A549 (cell line): ENCODE measurements around the gene PARP11. TPM values are rescaled to one million over a fixed set of nuclear protein-coding genes. Genes with fewer than 3 reads are reported as not detected.

Experiments used
- ATAC-seq, 2 experiments: fragments of 200-7000 bp in 1 of 2; fragments of >200 bp in 1 of 2; cut with Nextera tagmentation in 1 of 2; cut with Tn5 transposase in 1 of 2; 3 replicates each; pipeline versions ENCODE4 v1.8.0 to v1.9.1; 2018 to 2020; ENCODE audit warnings: mild to moderate bottlenecking in 1 of 2, moderate library complexity in 1 of 2
- CTCF ChIA-PET: fragments of 300-600 bp; sonication (Branson Sonifier 250); formaldehyde crosslinking; extraction: SDS; loops from one replicate; lab custom pipeline; 2021; ENCODE audit warnings: antibody characterized with exemption, inconsistent platforms; lab: Yijun Ruan, JAX
- POLR2A ChIA-PET: fragments of 350-600 bp; formaldehyde crosslinking; extraction: SDS; loops from one replicate; lab custom pipeline; 2021; ENCODE audit warnings: antibody characterized with exemption, inconsistent platforms; lab: Yijun Ruan, JAX
- DNase-seq, 2 experiments: peaks; one replicate each; pipeline versions ENCODE4 v3.0.0 to v3.0.0-alpha.2; 2011 to 2016; ENCODE audit warnings: low read depth in 1 of 2, low spot score in 1 of 2
- FAIRE-seq: peaks from 2 replicates; lab custom pipeline; 2011; peaks lifted over from hg19 to GRCh38; lab: Jason Lieb, UNC
- H3K27ac ChIP-seq, 2 experiments: fragments of >200 bp; sonication (Bioruptor Twin); formaldehyde crosslinking; 3 replicates each; pipeline ENCODE4 v1.5.1; 2016 to 2017
- H3K4me1 ChIP-seq: fragments of >200 bp; sonication (Bioruptor Twin); formaldehyde crosslinking; 3 replicates; pipeline ENCODE4 v1.6.1; 2016
- H3K4me2 ChIP-seq: fragments of >200 bp; sonication (Bioruptor Twin); formaldehyde crosslinking; 3 replicates; pipeline ENCODE4 v1.6.1; 2016
- H3K4me3 ChIP-seq: fragments of >200 bp; sonication (Bioruptor Twin); formaldehyde crosslinking; 3 replicates; pipeline ENCODE4 v1.5.1; 2016
- H3K9me3 ChIP-seq: fragments of >200 bp; sonication (Bioruptor Twin); formaldehyde crosslinking; 3 replicates; pipeline ENCODE4 v1.6.1; 2016
- BHLHE40 ChIP-seq: IDR thresholded peaks from 2 replicates; pipeline ENCODE4 v1.6.1; 2012; ENCODE audit warnings: low read depth, low read length, inconsistent platforms
- CBX8 ChIP-seq: fragments of 200-600 bp; sonication (generic); IDR thresholded peaks from 2 replicates; pipeline ENCODE4 v1.6.1; 2016
- CEBPB ChIP-seq, 2 experiments: fragments of >200 bp in 1 of 2; sonication (Bioruptor Twin) in 1 of 2; formaldehyde crosslinking in 1 of 2; IDR thresholded peaks; 2 replicates each; pipeline ENCODE4 v1.6.1; 2012 to 2016
- CHD2 ChIP-seq: fragments of 150-350 bp; IDR thresholded peaks from 2 replicates; pipeline ENCODE4 v1.6.1; 2014; ENCODE audit warnings: low read length; ENCODE audit not compliant: partially characterized antibody
- CHD4 ChIP-seq: fragments of 200-600 bp; sonication (generic); IDR thresholded peaks from 2 replicates; pipeline ENCODE4 v1.6.1; 2016; ENCODE audit warnings: antibody characterized with exemption, mild to moderate bottlenecking, borderline replicate concordance
- CTCF ChIP-seq: fragments of >200 bp; sonication (Bioruptor Twin); formaldehyde crosslinking; IDR thresholded peaks from 3 replicates; pipeline ENCODE4 v1.5.1; 2016
- EHF ChIP-seq: fragments of 250-450 bp; sonication (Bioruptor Pico); IDR thresholded peaks from 2 replicates; pipeline ENCODE4 v1.5.0; 2020; ENCODE audit warnings: mild to moderate bottlenecking
- EHMT2 ChIP-seq: fragments of 200-600 bp; sonication (generic); IDR thresholded peaks from 2 replicates; pipeline ENCODE4 v1.6.1; 2016; ENCODE audit warnings: antibody characterized with exemption, low read depth, mild to moderate bottlenecking, moderate library complexity
- EP300 ChIP-seq, 2 experiments: fragments of >200 bp; sonication (Bioruptor Twin); formaldehyde crosslinking; IDR thresholded peaks; 2 replicates in 1 of 2; 3 replicates in 1 of 2; pipeline ENCODE4 v1.6.1; 2016 to 2017
- FOSB ChIP-seq: fragments of 250-450 bp; sonication (Bioruptor Pico); IDR thresholded peaks from 2 replicates; pipeline ENCODE4 v1.5.0; 2020; ENCODE audit warnings: mild to moderate bottlenecking, moderate library complexity
- FOSL2 ChIP-seq, 2 experiments: fragments of 450-650 bp in 1 of 2; fragments of >200 bp in 1 of 2; sonication (Bioruptor Twin) in 1 of 2; formaldehyde crosslinking; IDR thresholded peaks; 2 replicates each; pipeline versions ENCODE4 v1.5.0 to v1.6.1; 2016 to 2020; ENCODE audit warnings: mild to moderate bottlenecking in 1 of 2, moderate library complexity in 1 of 2
- FOXS1 ChIP-seq: fragments of 250-450 bp; sonication (Bioruptor Pico); IDR thresholded peaks from 2 replicates; pipeline ENCODE4 v1.5.0; 2020; ENCODE audit warnings: mild to moderate bottlenecking, moderate library complexity
- HES2 ChIP-seq: fragments of >200 bp; sonication (Bioruptor Twin); formaldehyde crosslinking; IDR thresholded peaks from 2 replicates; pipeline ENCODE4 v1.6.1; 2016
- HEYL ChIP-seq: fragments of 250-450 bp; sonication (Bioruptor Pico); IDR thresholded peaks from 2 replicates; pipeline ENCODE4 v1.8.0; 2021; ENCODE audit warnings: mild to moderate bottlenecking, moderate library complexity
- HOXB13 ChIP-seq: fragments of 250-450 bp; sonication (Bioruptor Pico); IDR thresholded peaks from 2 replicates; pipeline ENCODE4 v1.5.0; 2020; ENCODE audit warnings: low read depth, mild to moderate bottlenecking, moderate library complexity
- HOXB5 ChIP-seq: fragments of 250-450 bp; sonication (Bioruptor Pico); IDR thresholded peaks from 2 replicates; pipeline ENCODE4 v1.5.0; 2020; ENCODE audit warnings: mild to moderate bottlenecking, moderate library complexity
- JUN ChIP-seq, 2 experiments: fragments of >200 bp; sonication (Bioruptor Twin); formaldehyde crosslinking; IDR thresholded peaks; 2 replicates in 1 of 2; 3 replicates in 1 of 2; pipeline ENCODE4 v1.6.1; 2016 to 2017
- JUNB ChIP-seq: fragments of >200 bp; sonication (Bioruptor Twin); formaldehyde crosslinking; IDR thresholded peaks from 2 replicates; pipeline ENCODE4 v1.6.1; 2016
- KDM1A ChIP-seq: fragments of 200-600 bp; sonication (generic); IDR thresholded peaks from 2 replicates; pipeline ENCODE4 v1.6.1; 2016; ENCODE audit warnings: low read depth, mild to moderate bottlenecking
- KDM5A ChIP-seq: fragments of 200-600 bp; sonication (generic); IDR thresholded peaks from 2 replicates; pipeline ENCODE4 v1.6.1; 2016; ENCODE audit warnings: antibody characterized with exemption, mild to moderate bottlenecking
- MAFK ChIP-seq: fragments of 450-650 bp; IDR thresholded peaks from 2 replicates; pipeline ENCODE4 v1.6.1; 2014; ENCODE audit not compliant: partially characterized antibody
- NR3C1 ChIP-seq: fragments of >200 bp; sonication (Bioruptor Twin); formaldehyde crosslinking; IDR thresholded peaks from 3 replicates; pipeline ENCODE4 v1.6.1; 2017
- POLR2A ChIP-seq: IDR thresholded peaks from 2 replicates; pipeline ENCODE4 v1.6.1; 2012; ENCODE audit warnings: mild to moderate bottlenecking, low read length
- POLR2AphosphoS2 ChIP-seq: conservative IDR thresholded peaks from 2 replicates; pipeline ENCODE4 v1.6.1; 2012; ENCODE audit warnings: low read length, improper control_type of control experiment, inconsistent platforms
- RARB ChIP-seq: fragments of 250-450 bp; sonication (Bioruptor Pico); IDR thresholded peaks from 2 replicates; pipeline ENCODE4 v1.8.0; 2021; ENCODE audit warnings: mild to moderate bottlenecking, moderate library complexity
- RFX5 ChIP-seq: fragments of 450-650 bp; IDR thresholded peaks from 2 replicates; pipeline ENCODE4 v1.7.1; 2014; ENCODE audit warnings: antibody characterized with exemption, mild to moderate bottlenecking, moderate library complexity
- TP53 ChIP-seq: fragments of 250-450 bp; sonication (Bioruptor Pico); IDR thresholded peaks from 2 replicates; pipeline ENCODE4 v1.5.0; 2021; ENCODE audit warnings: mild to moderate bottlenecking, moderate library complexity
- ZC3H11A ChIP-seq: fragments of 450-650 bp; IDR thresholded peaks from 2 replicates; pipeline ENCODE4 v1.6.1; 2014; ENCODE audit warnings: antibody characterized with exemption, mild to moderate bottlenecking
- ZSCAN20 ChIP-seq: fragments of 250-450 bp; sonication (Bioruptor Pico); IDR thresholded peaks from 2 replicates; pipeline ENCODE4 v1.8.0; 2022; ENCODE audit warnings: mild to moderate bottlenecking, moderate library complexity
- WGBS: methylation state at CpG from one replicate; pipeline ENCODE4 v1.1.6; 2017; ENCODE audit errors: missing lambda C conversion rate; 5-methylcytosine and 5-hydroxymethylcytosine counted together
- polyA plus RNA-seq, 4 experiments: library from polyadenylated mRNA; depleted of rRNA in 3 of 4; stranded (reverse); fragments of >200 nt; fragmentation: RNase III in 1 of 4; extraction: RNeasy Plus Mini Kit Qiagen cat#74134 plus additional on column Dnase treatment in 1 of 4; gene quantifications; 2 replicates in 3 of 4; 3 replicates in 1 of 4; pipeline ENCODE4 v1.2.3, GENCODE V29; 2011 to 2017
- TF ChIP-seq, protein P1 (sequence below): fragments of >200 bp; sonication (Bioruptor Twin); formaldehyde crosslinking; IDR thresholded peaks from 3 replicates; pipeline ENCODE4 v1.6.1; 2016
- TF ChIP-seq, protein P2 (sequence below): IDR thresholded peaks from 2 replicates; pipeline ENCODE4 v1.6.1; 2012

The PARP11 gene
- polyA plus RNA-seq, 2 of the 4 experiments (the other 2 are of a cell fraction): 2.1 to 6.7 TPM

DNA sequence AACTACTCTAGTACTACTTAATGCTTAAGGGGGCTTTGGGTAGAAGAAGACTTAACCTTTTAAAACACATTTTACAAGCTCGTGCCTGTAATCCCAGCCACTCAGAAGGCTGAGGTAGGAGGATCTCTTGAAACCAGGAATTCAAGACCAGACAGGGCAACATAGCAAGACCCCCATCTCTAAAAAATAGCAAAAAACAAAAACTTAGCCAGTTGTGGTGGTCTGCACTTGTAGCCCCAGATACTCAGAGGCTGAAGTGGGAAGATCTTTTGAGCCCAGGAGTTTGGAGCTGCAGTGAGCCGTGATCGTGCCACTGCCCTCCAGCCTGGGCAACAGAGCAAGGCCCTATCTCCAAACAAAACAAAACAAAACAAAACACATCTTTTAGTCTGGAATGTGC lies 39.7 kb upstream of the PARP11 start:
- Histone ChIP-seq H3K4me2 (no peak overlapping the region), H3K27ac (no peak overlapping the region), H3K4me3 (no peak overlapping the region), H3K9me3 (no peaks in the 10 kb centered on the region), H3K4me1 (no peaks in the 10 kb centered on the region)
- ATAC-seq: no peak
- ChIA-PET CTCF (interaction anchor here (1.5 kb wide), 1 partner anchor 27 kb away, joined by 3 read pairs; no protein-coding TSS in a partner anchor), POLR2A (no interaction called here)
- TF ChIP-seq EHMT2 (no peak), JUN (IDR thresholded peaks at IDR 0.05) (no peak), ZC3H11A (no peak), MAFK (no peak), JUNB (no peak), CBX8 (no peak), KDM5A (no peak), CTCF (no peak), HOXB13 (no peak), POLR2AphosphoS2 (no peak), HEYL (CRISPR knock-in tag) (no peak), ZSCAN20 (no peak), CHD2 (no peak), EP300 (IDR thresholded peaks at IDR 0.05) (no peak), FOSB (CRISPR knock-in tag) (no peak), FOSL2 (IDR thresholded peaks at IDR 0.05) (no peak), FOSL2 (CRISPR knock-in tag; IDR thresholded peaks at IDR 0.05) (no peak), TP53 (no peak), RFX5 (no peak), POLR2A (no peak)
- WGBS: 0% methylated on average over 3 of the region's 3 CpGs
- FAIRE-seq: no peak
- no peak for DNase-seq

DNA sequence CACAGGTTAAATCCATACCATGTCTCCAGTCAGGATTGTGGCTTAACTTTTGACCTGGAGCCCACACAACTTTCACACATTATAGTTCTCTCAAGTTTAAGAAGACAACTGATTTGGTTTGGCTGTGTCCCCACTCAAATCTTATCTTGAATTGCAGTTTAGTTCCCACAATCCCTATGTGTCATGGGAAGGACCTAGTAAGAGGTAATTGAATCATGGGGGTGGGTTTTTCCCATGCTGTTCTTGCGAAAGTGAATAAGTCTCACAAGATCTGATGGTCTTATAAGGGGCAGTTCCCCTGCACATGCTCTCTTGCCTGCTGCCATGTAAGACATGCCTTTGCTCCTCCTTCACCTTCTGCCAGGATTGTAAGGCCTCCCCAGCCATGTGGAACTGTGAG lies 38.2 kb upstream of the PARP11 start:
- DNase-seq (no peak), FAIRE-seq (no peak), ATAC-seq (no peak)
- 0% methylated on average over 1 of the region's 1 CpG for WGBS
- no peak overlapping the region for H3K27ac ChIP-seq
- no peak overlapping the region for H3K4me3 ChIP-seq
- no peaks in the 10 kb centered on the region for H3K4me1 ChIP-seq
- CTCF ChIA-PET: interaction anchor here (0.7 kb wide), 1 partner anchor 366 kb away, joined by 3 read pairs; no protein-coding TSS in a partner anchor
- no peaks in the 10 kb centered on the region for H3K9me3 ChIP-seq
- POLR2A ChIA-PET: no interaction called here
- H3K4me2 ChIP-seq: no peak overlapping the region
- TF ChIP-seq CBX8 (no peak), KDM1A (no peak), FOXS1 (CRISPR knock-in tag) (no peak), CHD4 (no peak), BHLHE40 (no peak), TP53 (no peak), EHF (CRISPR knock-in tag) (no peak), ZC3H11A (no peak), RARB (CRISPR knock-in tag) (no peak), NR3C1 (no peak), CEBPB (IDR thresholded peaks at IDR 0.05) (no peak), HES2 (no peak), KDM5A (no peak), HOXB5 (CRISPR knock-in tag) (no peak)
- TF ChIP-seq, protein P1, sequence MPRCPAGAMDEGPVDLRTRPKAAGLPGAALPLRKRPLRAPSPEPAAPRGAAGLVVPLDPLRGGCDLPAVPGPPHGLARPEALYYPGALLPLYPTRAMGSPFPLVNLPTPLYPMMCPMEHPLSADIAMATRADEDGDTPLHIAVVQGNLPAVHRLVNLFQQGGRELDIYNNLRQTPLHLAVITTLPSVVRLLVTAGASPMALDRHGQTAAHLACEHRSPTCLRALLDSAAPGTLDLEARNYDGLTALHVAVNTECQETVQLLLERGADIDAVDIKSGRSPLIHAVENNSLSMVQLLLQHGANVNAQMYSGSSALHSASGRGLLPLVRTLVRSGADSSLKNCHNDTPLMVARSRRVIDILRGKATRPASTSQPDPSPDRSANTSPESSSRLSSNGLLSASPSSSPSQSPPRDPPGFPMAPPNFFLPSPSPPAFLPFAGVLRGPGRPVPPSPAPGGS: no peak
- TF ChIP-seq, protein P2, sequence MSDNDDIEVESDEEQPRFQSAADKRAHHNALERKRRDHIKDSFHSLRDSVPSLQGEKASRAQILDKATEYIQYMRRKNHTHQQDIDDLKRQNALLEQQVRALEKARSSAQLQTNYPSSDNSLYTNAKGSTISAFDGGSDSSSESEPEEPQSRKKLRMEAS: no peak
